GM18526 (cell line): ENCODE results near the gene EIF3J.

ENCODE experiments used
- POLR2A ChIP-seq: IDR thresholded peaks from 3 replicates; pipeline ENCODE4 v1.6.1; 2011; ENCODE audit not compliant: insufficient read length; ENCODE audit errors: extremely low read depth

Gene EIF3J, protein sequence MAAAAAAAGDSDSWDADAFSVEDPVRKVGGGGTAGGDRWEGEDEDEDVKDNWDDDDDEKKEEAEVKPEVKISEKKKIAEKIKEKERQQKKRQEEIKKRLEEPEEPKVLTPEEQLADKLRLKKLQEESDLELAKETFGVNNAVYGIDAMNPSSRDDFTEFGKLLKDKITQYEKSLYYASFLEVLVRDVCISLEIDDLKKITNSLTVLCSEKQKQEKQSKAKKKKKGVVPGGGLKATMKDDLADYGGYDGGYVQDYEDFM

GRCh38 chr15:44536962-44537734 lies at the start of gene EIF3J:
Gene EIF3J (plus strand): TSS chr15:44537147. CDS start chr15:44537195, 48 bp downstream.
- peak; percentile 87 for TF ChIP-seq POLR2A

DNA sequence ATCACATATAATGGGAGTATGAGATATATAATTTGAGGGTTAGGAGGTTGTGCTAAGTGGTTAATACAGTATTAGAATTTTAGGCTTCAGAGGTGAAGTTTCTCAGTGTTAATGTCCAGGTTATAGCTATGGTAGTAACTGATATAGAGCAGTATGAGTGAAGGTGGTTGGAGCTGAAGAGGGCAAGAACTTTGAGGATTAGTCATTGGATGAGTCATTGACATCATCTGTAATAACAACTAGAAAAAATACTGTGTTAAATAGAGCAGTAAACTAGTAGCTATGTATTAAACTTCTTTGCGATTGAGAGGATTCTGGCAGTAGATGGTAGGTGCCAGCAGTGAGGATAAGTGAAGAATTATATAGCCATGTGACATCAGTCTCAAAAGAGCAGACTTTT lies 47.5 kb upstream of the EIF3J start:
- TF ChIP-seq POLR2A: no peak

GRCh38 chr15:44490622-44491021 lies 46.3 kb upstream of the EIF3J start:
- no peak for TF ChIP-seq POLR2A

DNA sequence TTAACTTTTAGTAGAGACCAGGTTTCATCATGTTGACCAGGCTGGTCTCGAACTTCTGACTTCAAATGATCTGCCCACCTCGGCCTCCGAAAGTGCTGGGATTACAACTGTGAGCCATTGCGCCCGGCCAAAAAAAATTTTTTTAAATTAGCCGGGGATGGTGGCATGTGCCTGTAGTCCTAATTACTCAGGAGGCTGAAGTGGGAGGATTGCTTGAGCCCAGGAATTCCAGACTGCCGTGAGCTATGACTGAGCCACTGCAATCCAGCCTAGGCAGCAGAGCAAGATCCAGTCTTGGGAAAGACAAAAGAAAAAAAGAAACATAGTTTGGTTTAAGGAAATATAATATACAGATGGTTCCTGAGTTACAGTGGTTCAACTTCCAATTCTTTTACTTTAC lies 44.9 kb upstream of the EIF3J start:
- TF ChIP-seq POLR2A: no peak

DNA sequence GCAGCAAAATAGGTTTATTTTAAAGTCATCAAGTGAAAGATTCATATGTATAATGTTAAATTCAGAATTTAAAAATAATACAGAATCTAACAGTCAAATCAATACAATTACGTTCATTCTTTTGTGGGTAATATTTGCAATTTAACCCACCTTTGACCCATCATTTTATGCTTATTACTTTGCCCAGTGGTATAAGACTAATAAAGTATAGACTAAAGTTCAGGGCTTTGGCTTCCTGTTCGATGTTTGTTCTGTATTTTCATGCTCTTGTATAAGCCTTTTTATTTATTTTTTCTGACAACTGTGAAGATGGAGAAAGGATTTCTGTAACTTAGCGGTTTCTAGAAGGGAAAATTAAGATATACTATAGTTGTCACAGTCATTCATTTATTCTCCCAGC lies 44.3 kb upstream of the EIF3J start:
- TF ChIP-seq POLR2A: no peak

DNA sequence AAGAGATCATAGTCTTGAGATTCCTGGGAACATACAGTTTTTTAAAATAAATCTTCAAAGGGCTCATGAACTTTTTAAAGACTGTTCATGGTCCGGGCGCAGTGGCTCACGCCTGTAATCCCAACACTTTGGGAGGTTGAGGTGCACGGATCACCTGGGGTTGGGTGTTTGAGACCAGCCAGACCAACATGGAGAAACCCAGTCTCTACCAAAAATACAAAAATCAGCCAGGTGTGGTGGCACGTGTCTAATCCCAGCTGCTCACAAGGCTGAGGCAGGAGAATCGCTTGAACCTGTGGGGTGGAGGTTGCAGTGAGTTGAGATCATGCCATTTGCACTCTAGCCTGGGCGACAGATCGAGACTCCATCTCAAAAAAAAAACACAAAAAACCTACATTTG lies 41.4 kb upstream of the EIF3J start:
- no peak for TF ChIP-seq POLR2A

DNA sequence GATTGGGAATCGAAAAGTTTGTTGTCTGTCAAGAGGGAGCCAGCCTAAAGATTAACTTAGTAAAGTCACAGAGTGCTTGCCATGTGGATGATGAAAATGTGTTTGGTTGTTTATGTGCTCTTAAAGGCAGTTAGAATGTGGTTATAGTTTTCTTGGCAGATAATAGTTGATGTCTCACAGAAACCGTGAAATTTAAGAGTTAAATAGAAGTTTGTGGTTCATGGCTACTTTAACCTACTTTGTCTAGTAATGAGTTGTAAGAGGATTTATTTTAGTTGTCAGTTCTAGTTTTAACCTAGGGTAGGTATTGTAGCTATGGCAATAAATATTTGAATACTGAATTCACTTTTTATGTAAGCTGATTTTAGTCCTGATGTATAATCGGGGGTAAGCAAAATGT lies 36.4 kb upstream of the EIF3J start:
- no peak for TF ChIP-seq POLR2A

DNA sequence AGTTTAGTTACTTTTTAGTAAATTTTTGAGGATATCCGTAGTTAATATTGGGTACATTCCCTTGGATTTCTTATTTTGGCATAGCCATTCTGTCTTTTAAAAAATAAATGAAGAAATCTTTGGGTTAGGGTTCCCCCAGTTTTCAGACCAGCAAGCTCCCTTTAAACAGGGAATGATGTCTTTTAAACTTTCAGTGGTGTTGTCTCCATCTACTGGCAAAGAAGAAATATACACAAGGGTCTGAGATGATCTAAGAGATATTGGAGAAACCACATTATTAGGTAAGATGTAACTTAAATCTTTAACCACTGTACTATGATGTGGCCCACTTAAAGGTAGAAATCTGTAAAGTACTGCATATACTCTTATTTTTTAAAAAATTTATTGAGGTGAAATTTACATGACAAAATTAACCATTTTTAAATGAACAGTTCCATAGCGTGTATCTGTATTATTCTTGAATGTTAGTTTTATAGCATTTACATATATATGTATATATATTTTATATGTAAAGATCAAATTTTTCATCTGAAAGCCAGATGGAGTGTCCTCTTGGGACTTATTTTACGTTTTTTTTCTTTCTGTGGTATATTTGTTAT lies 35.1 kb upstream of the EIF3J start:
- TF ChIP-seq POLR2A: no peak

GRCh38 chr15:44516436-44516835 lies 20.5 kb upstream of the EIF3J start:
- no peak for TF ChIP-seq POLR2A

GRCh38 chr15:44519537-44519936 lies 17.4 kb upstream of the EIF3J start:
- TF ChIP-seq POLR2A: no peak

DNA sequence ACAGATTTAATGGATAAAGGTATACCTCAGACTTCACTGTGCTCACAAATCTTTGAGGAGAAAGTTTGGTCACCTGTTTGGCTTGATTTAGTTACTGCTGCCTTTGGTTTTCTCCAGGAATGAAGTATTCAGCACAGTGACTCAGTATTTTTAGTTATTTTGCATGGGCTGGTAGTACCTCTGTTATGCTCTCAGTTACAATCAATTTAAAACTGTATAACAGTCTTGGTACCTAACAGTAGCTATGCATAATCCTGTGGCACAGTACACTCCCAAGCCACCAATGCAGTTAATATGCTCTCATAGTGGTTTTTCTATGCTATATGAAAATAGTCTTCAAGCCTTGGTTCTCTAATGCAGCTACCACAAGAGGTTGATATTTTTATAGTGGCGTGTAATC lies 11.9 kb upstream of the EIF3J start:
- TF ChIP-seq POLR2A: no peak

GRCh38 chr15:44527241-44527640 lies 9.7 kb upstream of the EIF3J start:
- no peak for TF ChIP-seq POLR2A

DNA sequence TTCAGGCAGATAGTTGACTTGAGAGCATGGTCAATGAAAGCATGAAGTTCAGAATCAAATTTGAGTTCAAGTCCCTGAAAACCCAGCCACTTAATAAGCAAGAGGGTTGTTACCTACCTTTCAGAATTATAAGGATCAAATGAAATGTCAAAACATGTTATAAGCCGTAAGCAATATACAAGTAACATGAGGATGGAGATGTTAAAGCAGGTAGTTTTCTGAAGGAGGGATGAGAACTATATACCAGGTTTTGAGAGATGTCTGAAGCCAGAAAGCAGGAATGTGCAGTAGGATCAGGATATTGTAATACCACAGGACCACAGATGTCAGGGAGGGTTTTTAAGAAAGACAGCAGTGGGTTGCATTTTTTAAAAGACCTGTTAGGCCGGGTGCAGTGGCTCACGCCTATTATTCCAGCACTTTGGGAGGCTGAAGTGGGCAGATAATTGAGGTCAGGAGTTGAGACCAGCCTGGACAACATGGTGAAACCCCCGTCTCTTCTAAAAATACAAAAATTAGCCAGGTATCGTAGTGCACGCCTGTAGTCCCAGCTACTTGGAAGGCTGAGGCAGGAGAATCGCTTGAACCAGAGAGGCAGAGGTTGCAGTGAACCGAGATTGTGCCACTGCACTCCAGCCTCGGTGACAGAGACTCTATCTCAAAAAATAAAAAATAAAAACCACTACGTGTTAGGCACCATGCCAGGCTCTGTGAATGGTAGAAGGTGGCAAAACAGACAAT lies 6.9 kb upstream of the EIF3J start:
- TF ChIP-seq POLR2A: no peak

DNA sequence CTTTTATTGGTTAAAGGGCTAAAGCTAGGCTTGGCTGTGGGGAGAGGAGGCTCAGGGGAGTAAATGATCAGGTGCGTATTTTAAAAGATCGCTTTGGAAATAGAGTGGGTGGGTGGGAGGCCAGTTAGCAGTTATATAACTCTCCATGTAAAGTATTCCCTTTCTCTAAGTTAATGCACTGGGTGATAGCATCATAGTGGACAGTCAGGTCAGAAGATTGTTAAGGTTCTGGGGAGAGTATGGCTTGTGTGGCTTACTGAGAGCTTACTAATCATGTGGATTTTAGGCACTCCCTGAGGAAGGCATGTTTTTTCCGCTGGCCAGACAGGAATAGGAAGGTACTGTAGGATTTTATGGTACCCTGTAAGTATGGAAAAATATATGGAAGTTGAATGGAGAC lies 6.3 kb upstream of the EIF3J start:
- no peak for TF ChIP-seq POLR2A

GRCh38 chr15:44532689-44533088 lies 4.3 kb upstream of the EIF3J start:
- TF ChIP-seq POLR2A: no peak

DNA sequence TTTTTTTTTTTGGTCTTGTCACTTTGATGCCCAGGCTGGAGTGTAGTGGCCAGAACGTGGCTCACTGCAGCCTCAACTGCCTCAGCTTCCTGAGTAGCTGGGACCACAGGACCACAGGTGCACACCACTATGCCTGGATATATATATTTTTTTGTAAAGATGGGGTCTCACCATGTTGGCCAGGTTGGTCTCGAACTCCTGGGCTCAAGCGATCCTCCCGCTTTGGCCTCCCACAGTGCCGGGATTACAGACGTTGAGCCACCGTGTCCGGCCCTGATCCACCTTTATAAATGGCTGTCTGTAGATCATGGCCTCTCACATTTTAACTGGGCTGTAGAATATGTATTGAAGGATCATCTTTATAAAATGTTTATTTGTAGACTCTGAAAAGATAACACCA lies 1.9 kb upstream of the EIF3J start:
- no peak for TF ChIP-seq POLR2A
